ENCODE measurements around the gene RABGAP1L. TPM values are rescaled to one million over a fixed set of nuclear protein-coding genes. Genes with fewer than 3 reads are reported as not detected.
"Not testable (repeated sequence)": the region's sequence is repeated elsewhere in the genome, so short reads cannot be mapped to it uniquely, and the experiment has no call there.

The RABGAP1L gene
- total RNA-seq, 3 donors from 2014 or later, result 46.1 to 74.7 (median 59.2) TPM

DNA sequence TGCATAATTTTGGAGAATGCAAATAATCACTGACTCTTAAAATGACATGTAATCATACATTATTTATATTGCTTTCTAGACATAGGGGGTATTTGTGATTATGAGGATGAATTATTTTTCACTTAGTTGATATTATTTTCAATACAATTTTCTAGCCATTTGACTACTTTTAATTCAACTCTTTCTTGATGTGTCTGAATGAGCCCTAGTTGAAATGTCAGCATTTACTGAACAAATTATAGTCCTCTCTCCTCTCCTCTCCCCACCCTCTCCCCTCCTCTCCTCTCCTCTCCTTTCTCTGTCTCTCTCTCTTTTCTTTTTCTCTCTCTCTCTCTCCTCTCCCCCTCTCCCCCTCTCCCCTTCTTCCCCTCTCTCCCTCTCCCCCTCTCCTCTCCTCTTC, 483.1 kb downstream of the RABGAP1L start:
- H3K4me1 ChIP-seq (ENCODE audit: low read depth), result no peaks in the 10 kb centered on the region
- DNase-seq, result no peak
- TF ChIP-seq, protein P1, sequence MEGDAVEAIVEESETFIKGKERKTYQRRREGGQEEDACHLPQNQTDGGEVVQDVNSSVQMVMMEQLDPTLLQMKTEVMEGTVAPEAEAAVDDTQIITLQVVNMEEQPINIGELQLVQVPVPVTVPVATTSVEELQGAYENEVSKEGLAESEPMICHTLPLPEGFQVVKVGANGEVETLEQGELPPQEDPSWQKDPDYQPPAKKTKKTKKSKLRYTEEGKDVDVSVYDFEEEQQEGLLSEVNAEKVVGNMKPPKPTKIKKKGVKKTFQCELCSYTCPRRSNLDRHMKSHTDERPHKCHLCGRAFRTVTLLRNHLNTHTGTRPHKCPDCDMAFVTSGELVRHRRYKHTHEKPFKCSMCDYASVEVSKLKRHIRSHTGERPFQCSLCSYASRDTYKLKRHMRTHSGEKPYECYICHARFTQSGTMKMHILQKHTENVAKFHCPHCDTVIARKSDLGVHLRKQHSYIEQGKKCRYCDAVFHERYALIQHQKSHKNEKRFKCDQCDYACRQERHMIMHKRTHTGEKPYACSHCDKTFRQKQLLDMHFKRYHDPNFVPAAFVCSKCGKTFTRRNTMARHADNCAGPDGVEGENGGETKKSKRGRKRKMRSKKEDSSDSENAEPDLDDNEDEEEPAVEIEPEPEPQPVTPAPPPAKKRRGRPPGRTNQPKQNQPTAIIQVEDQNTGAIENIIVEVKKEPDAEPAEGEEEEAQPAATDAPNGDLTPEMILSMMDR (IDR thresholded peaks at IDR 0.05), result no peak

GRCh38 chr1:174643206-174643605, 483.9 kb downstream of the RABGAP1L start:
- Histone ChIP-seq H3K9me3 (no peaks in the 10 kb centered on the region), H3K4me1 (ENCODE audit: low read depth) (no peaks in the 10 kb centered on the region), H3K4me3 (no peak overlapping the region), H3K36me3 (ENCODE audit: low read depth) (no peaks in the 10 kb centered on the region)
- DNase-seq (no peak), ATAC-seq (no peak)
- intact Hi-C loops (cut with DNase I, micrococcal nuclease), result no loop called here
- TF ChIP-seq, protein P1 (IDR thresholded peaks at IDR 0.05), result no peak

More for the DNA sequence above, 483.1 kb downstream of the RABGAP1L start:
- Histone ChIP-seq H3K4me3 (no peak overlapping the region), H3K9me3 (no peaks in the 10 kb centered on the region), H3K36me3 (ENCODE audit: low read depth) (no peaks in the 10 kb centered on the region)
- no peak for ATAC-seq
- intact Hi-C loops (cut with DNase I, micrococcal nuclease), result no loop called here

DNA sequence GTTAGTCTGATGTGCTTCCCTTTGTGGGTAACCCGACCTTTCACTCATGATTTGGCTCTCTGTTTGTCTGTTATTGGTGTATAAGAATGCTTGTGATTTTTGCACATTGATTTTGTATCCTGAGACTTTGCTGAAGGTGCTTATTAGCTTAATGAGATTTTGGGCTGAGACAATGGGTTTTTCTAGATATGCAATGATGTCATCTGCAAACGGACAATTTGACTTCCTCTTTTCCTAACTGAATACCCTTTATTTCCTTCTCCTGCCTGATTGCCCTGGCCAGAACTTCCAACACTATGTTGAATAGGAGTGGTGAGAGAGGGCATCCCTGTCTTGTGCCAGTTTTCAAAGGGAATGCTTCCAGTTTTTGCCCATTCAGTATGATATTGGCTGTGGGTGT, 490.3 kb downstream of the RABGAP1L start:
- H3K36me3 ChIP-seq (ENCODE audit: low read depth); H3K9me3 ChIP-seq; DNase-seq; ATAC-seq; intact Hi-C loops (cut with DNase I, micrococcal nuclease); H3K4me3 ChIP-seq; H3K4me1 ChIP-seq (ENCODE audit: low read depth): not testable (repeated sequence)

- Histone ChIP-seq H3K9me3 (no peaks in the 10 kb centered on the region), H3K4me1 (ENCODE audit: low read depth) (no peaks in the 10 kb centered on the region), H3K36me3 (ENCODE audit: low read depth) (no peaks in the 10 kb centered on the region), H3K4me3 (no peak overlapping the region)
- intact Hi-C loops (cut with DNase I, micrococcal nuclease), result no loop called here
- ATAC-seq (no peak), DNase-seq (no peak)
- TF ChIP-seq, protein P1 (IDR thresholded peaks at IDR 0.05), result no peak
Measured at GRCh38 chr1:174652569-174653280, 493.4 kb downstream of the RABGAP1L start.

DNA sequence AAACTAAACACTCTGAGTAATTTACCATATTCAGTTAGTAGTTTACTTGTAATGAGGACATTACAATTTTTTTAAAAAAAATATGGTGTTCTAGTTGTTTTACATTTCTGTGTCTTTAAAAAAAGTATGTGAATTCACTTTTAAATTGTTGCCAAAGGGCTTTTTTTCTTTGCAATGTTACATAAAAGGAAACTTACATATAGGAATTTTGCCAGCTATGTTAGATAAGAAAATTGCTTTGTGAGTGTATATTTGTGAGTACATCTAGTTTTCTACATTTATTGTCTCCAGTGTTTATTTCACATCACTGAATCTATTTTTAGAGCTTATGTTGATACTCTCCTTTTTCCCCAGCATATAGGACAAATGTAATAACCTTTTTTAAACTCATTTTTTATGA, 495.2 kb downstream of the RABGAP1L start:
- intact Hi-C loops (cut with DNase I, micrococcal nuclease), result no loop called here
- H3K36me3 ChIP-seq (ENCODE audit: low read depth), result no peaks in the 10 kb centered on the region
- no peaks in the 10 kb centered on the region for H3K4me1 ChIP-seq (ENCODE audit: low read depth)
- H3K9me3 ChIP-seq, result no peaks in the 10 kb centered on the region
- no peak for DNase-seq
- no peak for ATAC-seq
- TF ChIP-seq, protein P1 (IDR thresholded peaks at IDR 0.05), result no peak
- H3K4me3 ChIP-seq, result no peak overlapping the region

DNA sequence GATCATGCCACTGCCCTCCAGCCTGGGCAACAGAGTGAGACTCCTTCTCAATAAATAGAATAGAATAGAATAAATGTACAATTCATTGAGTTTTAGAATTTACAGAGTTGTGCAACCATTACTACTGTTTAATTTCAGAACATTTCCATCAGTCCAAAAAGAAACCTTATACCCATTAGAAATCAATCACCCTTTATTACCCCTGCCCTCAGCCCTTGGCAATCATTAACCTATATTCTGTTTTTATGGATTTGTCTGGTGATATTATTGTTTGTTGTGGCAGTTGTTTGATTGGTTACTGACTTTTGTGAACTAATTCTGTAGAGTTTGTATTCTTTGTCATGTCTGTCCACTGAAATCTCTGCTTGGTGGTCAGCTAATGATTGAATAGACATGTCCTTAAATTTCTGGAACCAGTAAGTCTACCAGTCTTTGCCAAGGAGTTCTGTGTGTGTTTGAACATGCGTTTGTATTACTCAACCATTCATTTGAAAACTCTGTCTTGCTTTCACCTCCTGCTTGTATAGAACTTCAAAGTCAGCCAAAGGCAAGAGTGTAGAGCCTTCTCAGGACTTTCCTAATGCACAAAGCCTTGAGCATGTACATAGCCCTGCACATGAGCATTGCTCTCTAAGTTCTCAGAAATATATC, 497.2 kb downstream of the RABGAP1L start:
- H3K9me3 ChIP-seq, result no peaks in the 10 kb centered on the region
- H3K4me3 ChIP-seq, result no peak overlapping the region
- intact Hi-C loops (cut with DNase I, micrococcal nuclease), result no loop called here
- H3K4me1 ChIP-seq (ENCODE audit: low read depth), result no peaks in the 10 kb centered on the region
- ATAC-seq, result no peak
- TF ChIP-seq, protein P1 (IDR thresholded peaks at IDR 0.05), result no peak
- no peak for DNase-seq
- no peaks in the 10 kb centered on the region for H3K36me3 ChIP-seq (ENCODE audit: low read depth)

All from mucosa of descending colon (tissue), 3 donors.